K562 (cell line): ENCODE results near the gene PLTP. TPM values are rescaled to one million over a fixed set of nuclear protein-coding genes. Genes with fewer than 3 reads are reported as not detected.

Experiments used
- EHMT2 ChIP-seq: fragments of 450-650 bp; IDR thresholded peaks from 2 replicates; pipeline ENCODE4 v1.6.1; 2018; ENCODE audit warnings: antibody characterized with exemption
- HIVEP1 ChIP-seq: fragments of 250-450 bp; sonication (Bioruptor Pico); IDR thresholded peaks from 2 replicates; pipeline ENCODE4 v1.4.0; 2020; ENCODE audit warnings: mild to moderate bottlenecking
- KDM1A ChIP-seq, 2 experiments: fragments of 450-650 bp; IDR thresholded peaks; 2 replicates each; pipeline ENCODE4 v1.6.1; 2016; ENCODE audit warnings: mild to moderate bottlenecking in 2 of 2
- MITF ChIP-seq: IDR thresholded peaks from 2 replicates; pipeline ENCODE4 v1.6.1; 2014; ENCODE audit warnings: antibody characterized with exemption
- MTA2 ChIP-seq: fragments of 450-650 bp; IDR thresholded peaks from 2 replicates; pipeline ENCODE4 v1.6.1; 2016; ENCODE audit warnings: low read depth
- MTA3 ChIP-seq: fragments of 450-650 bp; formaldehyde crosslinking; IDR thresholded peaks from 2 replicates; pipeline ENCODE4 v1.6.1; 2017; ENCODE audit warnings: mild to moderate bottlenecking, borderline replicate concordance
- NRF1 ChIP-seq, 2 experiments: fragments of 450-650 bp; IDR thresholded peaks in 1 of 2; conservative IDR thresholded peaks in 1 of 2; 2 replicates each; pipeline ENCODE4 v1.6.1; 2014; ENCODE audit warnings: mild to moderate bottlenecking in 2 of 2
- PKNOX1 ChIP-seq: fragments of 450-650 bp; IDR thresholded peaks from 2 replicates; pipeline ENCODE4 v1.6.1; 2016
- PRMT5 ChIP-seq: sonication (generic); formaldehyde crosslinking; IDR thresholded peaks from 2 replicates; pipeline ENCODE4 v1.5.0; 2020; ENCODE audit warnings: missing genetic modification reagents
- RBM22 ChIP-seq: fragments of 200-400 bp; formaldehyde crosslinking; IDR thresholded peaks from 2 replicates; pipeline ENCODE4 v1.6.1; 2018; ENCODE audit warnings: low read length, low read depth; ENCODE audit not compliant: poor library complexity, severe bottlenecking
- RBM25 ChIP-seq: fragments of 200-400 bp; formaldehyde crosslinking; IDR thresholded peaks from 2 replicates; pipeline ENCODE4 v1.6.1; 2018; ENCODE audit warnings: low read length, low read depth, moderate library complexity; ENCODE audit not compliant: severe bottlenecking
- RFX1 ChIP-seq: fragments of 450-650 bp; IDR thresholded peaks from 2 replicates; pipeline ENCODE4 v1.6.1; 2016; ENCODE audit warnings: mild to moderate bottlenecking, moderate library complexity
- TAF9B ChIP-seq: fragments of 450-650 bp; IDR thresholded peaks from 2 replicates; pipeline ENCODE4 v1.6.1; 2018; ENCODE audit warnings: mild to moderate bottlenecking; ENCODE audit not compliant: partially characterized antibody
- TFAP4 ChIP-seq: sonication (generic); formaldehyde crosslinking; IDR thresholded peaks from 2 replicates; pipeline ENCODE4 v1.8.0; 2022; ENCODE audit warnings: missing genetic modification reagents, mild to moderate bottlenecking, moderate library complexity, borderline replicate concordance
- ZNF584 ChIP-seq: fragments of 200-800 bp; sonication (Bioruptor generic); IDR thresholded peaks from 2 replicates; pipeline ENCODE4 v1.6.1; 2016; ENCODE audit warnings: low read depth, mild to moderate bottlenecking, missing genetic modification characterization, missing compliant biosample characterization
- ZNF766 ChIP-seq: fragments of 200-800 bp; sonication (Bioruptor generic); conservative IDR thresholded peaks from 2 replicates; pipeline ENCODE4 v1.6.1; 2016; ENCODE audit warnings: missing genetic modification characterization, missing compliant biosample characterization
- ZSCAN29 ChIP-seq: fragments of 450-650 bp; IDR thresholded peaks from 2 replicates; pipeline ENCODE4 v1.6.1; 2017
- polyA plus RNA-seq, 8 experiments: library from polyadenylated mRNA; depleted of rRNA in 4 of 8; stranded (reverse) in 5 of 8; unstranded in 3 of 8; fragments of >200 nt; fragmentation: Nextera tagmentation in 2 of 8; fragmentation: Illumina TruSeq in 1 of 8; extraction: Ambion mirVana in 2 of 8; extraction: Trizol in 1 of 8; gene quantifications; 2 replicates each; pipeline versions ENCODE4 v1.2.1 to v1.2.3, GENCODE V29; 2011 to 2014; ENCODE audit warnings: inconsistent platforms in 1 of 8, missing spikeins in 1 of 8
- total RNA-seq, 7 experiments: library from RNA; depleted of rRNA in 6 of 7; stranded (reverse); fragments of >200 nt in 6 of 7; fragmentation: Illumina TruSeq in 2 of 7; extraction: Trizol in 2 of 7; gene quantifications; 2 replicates each; pipeline versions ENCODE4 v1.2.1 to v1.2.3, GENCODE V29; 2011 to 2021; ENCODE audit warnings: low replicate concordance in 1 of 7

PLTP gene
- total and polyA plus RNA-seq, 9 of the 15 experiments (the other 6 are each of a cell fraction or from before 2014, with no cell fraction given), result 2.8 to 29.3 (median 17.6) TPM

GRCh38 chr20:45880988-45881788 is 30.8 kb downstream of the PLTP start, which contains the start of gene ZSWIM1 (continued):
- TF ChIP-seq PKNOX1 (peak; percentile 100), MITF (no peak), RFX1 (peak; percentile 99), NRF1 (conservative IDR thresholded peaks at IDR 0.05 in 1 of 2, IDR thresholded peaks at IDR 0.05 in 1 of 2) (peak in 1 of 2 experiments; percentile 44; a peak in 1 of 4 replicates), ZSCAN29 (0 out of 2 replicates have a peak, but pooled peaks have one; percentile 44), ZNF584 (CRISPR knock-in tag) (no peak), TFAP4 (CRISPR knock-in tag) (peak; percentile 63; the same call in 1 of the 2 replicates), HIVEP1 (CRISPR knock-in tag) (no peak), RBM25 (peak; percentile 99), TAF9B (peak; percentile 94), ZNF766 (CRISPR knock-in tag) (0 out of 2 replicates have a peak, but pooled peaks have one; percentile 41), PRMT5 (CRISPR knock-in tag) (no peak), KDM1A (IDR thresholded peaks at IDR 0.05) (peak; percentile 68 to 74), EHMT2 (peak; percentile 35; the same call in 1 of the 2 replicates), RBM22 (peak; percentile 46), MTA3 (peak; percentile 80), MTA2 (peak; percentile 76)
